ENCODE data around the gene MDM2. TPM values are rescaled to one million over a fixed set of nuclear protein-coding genes. Genes with fewer than 3 reads are reported as not detected.
A peak's percentile ranks its signal among the peaks of the same experiment; 100 is the strongest.

The MDM2 gene
- total and polyA plus RNA-seq, 2 experiments from 2014 or later: 80.4 to 111 TPM

GRCh38 chr12:68824131-68824530 lies 16.2 kb downstream of the MDM2 start:
- 98 to 99% methylated on average over 5 of the region's 5 CpGs for WGBS, 2 experiments (ENCODE audit: low coverage in 1 of 2, low lambda C conversion rate in 2 of 2, missing lambda C conversion rate in 2 of 2)
- Histone ChIP-seq H3K79me2 (ENCODE audit: insufficient read depth) (peaks cover 98% of the 10 kb centered on the region), H2AFZ (no peak overlapping the region), H3K4me3 (no peak overlapping the region), H3K4me2 (ENCODE audit: unreplicated experiment) (no peak overlapping the region), H3K4me1 (ENCODE audit: insufficient read depth) (peaks cover 15% of the 10 kb centered on the region; the same call in 1 of the 2 replicates), H3K9me3 (ENCODE audit: low read depth) (no peaks in the 10 kb centered on the region), H3K27ac (0 out of 2 replicates have a peak overlapping the region, but pooled peaks have one; percentile 7), H3K27me3 (replicated peaks; ENCODE audit: insufficient read depth) (no peaks in the 10 kb centered on the region), H4K20me1 (ENCODE audit: insufficient read depth) (0 out of 2 replicates have a peak, but pooled peaks cover 11% of the 10 kb centered on the region), H3F3A (ENCODE audit: insufficient read depth) (peaks cover 91% of the 10 kb centered on the region), H3K9ac (no peak overlapping the region), H3K9me2 (ENCODE audit: insufficient read depth) (no peaks in the 10 kb centered on the region), H3K36me3 (ENCODE audit: low read depth) (peaks cover 96% of the 10 kb centered on the region)
- TF ChIP-seq EZH2phosphoT487 (IDR thresholded peaks at IDR 0.05; ENCODE audit: insufficient read depth, low read depth): no peak
- no peak for TF ChIP-seq EZH2 (IDR thresholded peaks at IDR 0.05; ENCODE audit: insufficient read depth, poor library complexity, severe bottlenecking)
- in situ Hi-C loops (cut with MboI): no loop called here
- no peak for DNase-seq

DNA sequence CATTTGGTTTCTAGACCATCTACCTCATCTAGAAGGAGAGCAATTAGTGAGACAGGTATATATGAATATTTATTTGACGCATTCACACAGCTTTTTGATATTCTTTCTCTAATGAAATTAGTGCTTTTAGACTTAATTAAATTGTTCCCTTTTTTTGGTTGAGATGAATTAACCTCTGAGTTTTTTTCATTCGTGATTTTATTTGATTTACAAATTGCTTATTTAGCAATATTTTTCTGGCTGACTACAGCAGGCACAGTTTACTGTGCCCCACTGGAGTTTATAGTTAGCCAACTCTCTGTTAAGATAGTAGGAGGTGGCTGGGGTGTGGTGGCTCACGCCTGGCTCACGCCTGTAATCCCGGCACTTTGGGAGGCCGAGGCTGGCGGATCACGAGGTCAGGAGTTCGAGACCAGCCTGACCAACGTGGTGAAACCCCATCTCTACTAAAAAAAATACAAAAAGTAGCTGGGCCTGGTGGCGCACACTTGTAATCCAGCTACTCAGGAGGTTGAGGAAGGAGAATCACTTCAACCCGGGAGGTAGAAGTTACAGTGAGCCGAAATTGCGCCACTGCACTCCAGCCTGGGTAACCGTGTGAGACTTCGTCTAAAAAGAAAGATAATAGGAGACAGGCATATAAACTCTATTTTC lies 16.7 kb downstream of the MDM2 start:
- Histone ChIP-seq H3K27ac (peak overlapping the region; percentile 8; the same call in 1 of the 2 replicates), H3K9ac (no peak overlapping the region), H3F3A (ENCODE audit: insufficient read depth) (peaks cover 91% of the 10 kb centered on the region), H3K79me2 (ENCODE audit: insufficient read depth) (peaks cover 98% of the 10 kb centered on the region), H3K4me1 (ENCODE audit: insufficient read depth) (peaks cover 15% of the 10 kb centered on the region; the same call in 1 of the 2 replicates), H3K4me2 (ENCODE audit: unreplicated experiment) (no peak overlapping the region), H3K9me2 (ENCODE audit: insufficient read depth) (no peaks in the 10 kb centered on the region), H4K20me1 (ENCODE audit: insufficient read depth) (0 out of 2 replicates have a peak, but pooled peaks cover 8% of the 10 kb centered on the region), H3K4me3 (no peak overlapping the region), H2AFZ (no peak overlapping the region), H3K9me3 (ENCODE audit: low read depth) (no peaks in the 10 kb centered on the region), H3K27me3 (replicated peaks; ENCODE audit: insufficient read depth) (no peaks in the 10 kb centered on the region), H3K36me3 (ENCODE audit: low read depth) (peaks cover 96% of the 10 kb centered on the region)
- WGBS, 2 experiments (ENCODE audit: low coverage in 1 of 2, low lambda C conversion rate in 2 of 2, missing lambda C conversion rate in 2 of 2): 93 to 96% methylated on average over 16 of the region's 16 CpGs
- TF ChIP-seq EZH2phosphoT487 (IDR thresholded peaks at IDR 0.05; ENCODE audit: insufficient read depth, low read depth): no peak
- no peak for TF ChIP-seq EZH2 (IDR thresholded peaks at IDR 0.05; ENCODE audit: insufficient read depth, poor library complexity, severe bottlenecking)
- DNase-seq: no peak
- in situ Hi-C loops (cut with MboI): no loop called here

GRCh38 chr12:68825569-68826217 lies 17.7 kb downstream of the MDM2 start:
- 82 to 87% methylated on average over 11 of the region's 11 CpGs for WGBS, 2 experiments (ENCODE audit: low coverage in 1 of 2, low lambda C conversion rate in 2 of 2, missing lambda C conversion rate in 2 of 2)
- H3K4me1 ChIP-seq (ENCODE audit: insufficient read depth): peaks cover 15% of the 10 kb centered on the region; the same call in 1 of the 2 replicates
- H2AFZ ChIP-seq: no peak overlapping the region
- H3K4me3 ChIP-seq: no peak overlapping the region
- no peak for DNase-seq
- peaks cover 89% of the 10 kb centered on the region for H3F3A ChIP-seq (ENCODE audit: insufficient read depth)
- H3K79me2 ChIP-seq (ENCODE audit: insufficient read depth): peaks cover 98% of the 10 kb centered on the region
- H3K36me3 ChIP-seq (ENCODE audit: low read depth): peaks cover 96% of the 10 kb centered on the region
- H3K9ac ChIP-seq: no peak overlapping the region
- in situ Hi-C loops (cut with MboI): no loop called here
- H3K27me3 ChIP-seq (replicated peaks; ENCODE audit: insufficient read depth): no peaks in the 10 kb centered on the region
- no peaks in the 10 kb centered on the region for H3K9me2 ChIP-seq (ENCODE audit: insufficient read depth)
- H3K9me3 ChIP-seq (ENCODE audit: low read depth): no peaks in the 10 kb centered on the region
- TF ChIP-seq EZH2phosphoT487 (IDR thresholded peaks at IDR 0.05; ENCODE audit: insufficient read depth, low read depth) (no peak), EZH2 (IDR thresholded peaks at IDR 0.05; ENCODE audit: insufficient read depth, poor library complexity, severe bottlenecking) (no peak)
- no peak overlapping the region for H3K4me2 ChIP-seq (ENCODE audit: unreplicated experiment)
- no peak overlapping the region for H3K27ac ChIP-seq
- H4K20me1 ChIP-seq (ENCODE audit: insufficient read depth): 0 out of 2 replicates have a peak, but pooled peaks cover 1% of the 10 kb centered on the region

GRCh38 chr12:68827895-68828671 lies 20.1 kb downstream of the MDM2 start:
- no peaks in the 10 kb centered on the region for H3K9me2 ChIP-seq (ENCODE audit: insufficient read depth)
- peak overlapping the region; percentile 62 for H3K27ac ChIP-seq
- no peaks in the 10 kb centered on the region for H3K9me3 ChIP-seq (ENCODE audit: low read depth)
- peaks cover 88% of the 10 kb centered on the region for H3K36me3 ChIP-seq (ENCODE audit: low read depth)
- no peak overlapping the region for H2AFZ ChIP-seq
- no peak overlapping the region for H3K4me3 ChIP-seq
- H4K20me1 ChIP-seq (ENCODE audit: insufficient read depth): no peaks in the 10 kb centered on the region
- peak overlapping the region; percentile 8; the same call in 1 of the 2 replicates for H3K9ac ChIP-seq
- no peaks in the 10 kb centered on the region for H3K27me3 ChIP-seq (replicated peaks; ENCODE audit: insufficient read depth)
- peaks cover 15% of the 10 kb centered on the region; the same call in 1 of the 2 replicates for H3K4me1 ChIP-seq (ENCODE audit: insufficient read depth)
- peaks cover 93% of the 10 kb centered on the region for H3K79me2 ChIP-seq (ENCODE audit: insufficient read depth)
- 86 to 90% methylated on average over 5 of the region's 5 CpGs for WGBS, 2 experiments (ENCODE audit: low coverage in 1 of 2, low lambda C conversion rate in 2 of 2, missing lambda C conversion rate in 2 of 2)
- no peak for DNase-seq
- peaks cover 74% of the 10 kb centered on the region for H3F3A ChIP-seq (ENCODE audit: insufficient read depth)
- no peak for TF ChIP-seq EZH2phosphoT487 (IDR thresholded peaks at IDR 0.05; ENCODE audit: insufficient read depth, low read depth)
- no peak for TF ChIP-seq EZH2 (IDR thresholded peaks at IDR 0.05; ENCODE audit: insufficient read depth, poor library complexity, severe bottlenecking)
- in situ Hi-C loops (cut with MboI): no loop called here
- no peak overlapping the region for H3K4me2 ChIP-seq (ENCODE audit: unreplicated experiment)
